Measurements from ENCODE around the gene IPPK. TPM values are rescaled to one million over a fixed set of nuclear protein-coding genes. Genes with fewer than 3 reads are reported as not detected.

IPPK gene
- total RNA-seq, 2 experiments from 2014 or later, result 14.8 to 16.8 TPM

GRCh38 chr9:92706218-92706940 is 36.4 kb upstream of the IPPK start:
- CTCF ChIA-PET, result no interaction called here
- POLR2A ChIA-PET, result no interaction called here

- CTCF ChIA-PET, result no interaction called here
- POLR2A ChIA-PET, result no interaction called here
Measured at GRCh38 chr9:92704528-92704927, 34.6 kb upstream of the IPPK start.

- ChIA-PET POLR2A (no interaction called here), CTCF (no interaction called here)
Measured at GRCh38 chr9:92696619-92697018, 26.7 kb upstream of the IPPK start.

GRCh38 chr9:92686954-92687353 is 17.0 kb upstream of the IPPK start:
- ChIA-PET CTCF (interaction anchor here (0.7 to 0.8 kb wide), 2 partner anchors 8 to 578 kb away, joined by 3 read pairs; no protein-coding TSS in a partner anchor), POLR2A (no interaction called here)

- CTCF ChIA-PET, result no interaction called here
- POLR2A ChIA-PET, result no interaction called here
Measured at GRCh38 chr9:92685022-92685421, 15.1 kb upstream of the IPPK start.

GRCh38 chr9:92682269-92682668 is 12.3 kb upstream of the IPPK start:
- CTCF ChIA-PET, result no interaction called here
- POLR2A ChIA-PET, result no interaction called here

GRCh38 chr9:92680166-92681119 is 10.5 kb upstream of the IPPK start:
- ChIA-PET POLR2A (no interaction called here), CTCF (no interaction called here)

- ChIA-PET CTCF (no interaction called here), POLR2A (no interaction called here)
Measured at GRCh38 chr9:92679413-92680165, 9.7 kb upstream of the IPPK start.

- POLR2A ChIA-PET, result interaction anchor here (1.1 kb wide), 1 partner anchor 782 kb away, joined by 3 read pairs; the partner anchor contains the start of gene FAM120AOS
- CTCF ChIA-PET, result interaction anchor here (1.3 kb wide), 1 partner anchor 17 kb away, joined by 4 read pairs; no protein-coding TSS in a partner anchor
Measured at GRCh38 chr9:92671323-92671722, 1.4 kb upstream of the IPPK start.

GRCh38 chr9:92669527-92669889 is 423 bp downstream of the IPPK start:
- POLR2A ChIA-PET, result interaction anchor here (0.9 to 1.2 kb wide), 3 partner anchors 122 to 343 kb away, joined by 3 to 6 read pairs (median 4); partner anchors contain the start of gene CENPP
- CTCF ChIA-PET, result no interaction called here

- ChIA-PET CTCF (no interaction called here), POLR2A (no interaction called here)
Measured at GRCh38 chr9:92668746-92669526, 995 bp downstream of the IPPK start.

GRCh38 chr9:92666912-92667532 is 2.9 kb downstream of the IPPK start:
- ChIA-PET POLR2A (no interaction called here), CTCF (interaction anchor here (1.4 kb wide), 1 partner anchor 529 kb away, joined by 3 read pairs; no protein-coding TSS in a partner anchor)

GRCh38 chr9:92666236-92666635 is 3.7 kb downstream of the IPPK start:
- ChIA-PET POLR2A (no interaction called here), CTCF (no interaction called here)

GRCh38 chr9:92665836-92666235 is 4.1 kb downstream of the IPPK start:
- ChIA-PET POLR2A (no interaction called here), CTCF (no interaction called here)

- ChIA-PET POLR2A (interaction anchor here (1.1 kb wide), 1 partner anchor 100 kb away, joined by 3 read pairs; the partner anchor contains the start of gene BICD2), CTCF (no interaction called here)
Measured at GRCh38 chr9:92664394-92665152, 5.4 kb downstream of the IPPK start.

- CTCF ChIA-PET, result interaction anchor here (0.6 kb wide), 1 partner anchor 100 kb away, joined by 3 read pairs; no protein-coding TSS in a partner anchor
- POLR2A ChIA-PET, result no interaction called here
Measured at GRCh38 chr9:92663951-92664350, 6.0 kb downstream of the IPPK start.

- POLR2A ChIA-PET, result no interaction called here
- CTCF ChIA-PET, result no interaction called here
Measured at GRCh38 chr9:92663126-92663525, 6.8 kb downstream of the IPPK start.

GRCh38 chr9:92661743-92662142 is 8.2 kb downstream of the IPPK start:
- CTCF ChIA-PET, result interaction anchor here (0.7 kb wide), 1 partner anchor 66 kb away, joined by 3 read pairs; no protein-coding TSS in a partner anchor
- POLR2A ChIA-PET, result no interaction called here

Data from activated CD8-positive, alpha-beta memory T cell treated with anti-CD3 and anti-CD28 coated beads for 36 hours (primary cell).